ENCODE data around the gene CNTNAP2. TPM values are rescaled to one million over a fixed set of nuclear protein-coding genes. Genes with fewer than 3 reads are reported as not detected.

CNTNAP2 gene
- total RNA-seq, 1 donor: 7.6 TPM

- Histone ChIP-seq H3K4me1 (ENCODE audit: insufficient read depth, low read length) (no peaks in the 10 kb centered on the region), H3K27me3 (ENCODE audit: insufficient read depth, low read length) (no peaks in the 10 kb centered on the region), H3K36me3 (ENCODE audit: insufficient read depth, low read length) (no peaks in the 10 kb centered on the region), H4K20me1 (ENCODE audit: insufficient read depth, low read length) (no peaks in the 10 kb centered on the region), H3K27ac (ENCODE audit: low read depth, low read length) (no peak overlapping the region), H3K79me2 (ENCODE audit: insufficient read depth, low read length) (no peaks in the 10 kb centered on the region), H3K4me2 (ENCODE audit: insufficient read depth, low read length) (no peak overlapping the region), H2AFZ (ENCODE audit: low read length) (no peak overlapping the region), H3K9me3 (ENCODE audit: low read depth, low read length) (no peaks in the 10 kb centered on the region), H3K4me3 (ENCODE audit: insufficient read depth, low read length) (no peak overlapping the region)
- TF ChIP-seq CTCF (IDR thresholded peaks at IDR 0.05; ENCODE audit: extremely low read depth, low read depth, low read length): no peak
- no peak for DNase-seq (ENCODE audit: insufficient read length, low spot score, missing footprints)
Observed at GRCh38 chr7:146772601-146773000, 656.0 kb downstream of the CNTNAP2 start.

GRCh38 chr7:146773506-146773905 is 656.9 kb downstream of the CNTNAP2 start:
- Histone ChIP-seq H3K9me3 (ENCODE audit: low read depth, low read length) (no peaks in the 10 kb centered on the region), H3K4me2 (ENCODE audit: insufficient read depth, low read length) (no peak overlapping the region), H3K27me3 (ENCODE audit: insufficient read depth, low read length) (no peaks in the 10 kb centered on the region), H3K4me1 (ENCODE audit: insufficient read depth, low read length) (no peaks in the 10 kb centered on the region), H2AFZ (ENCODE audit: low read length) (no peak overlapping the region), H4K20me1 (ENCODE audit: insufficient read depth, low read length) (no peaks in the 10 kb centered on the region), H3K79me2 (ENCODE audit: insufficient read depth, low read length) (no peaks in the 10 kb centered on the region), H3K36me3 (ENCODE audit: insufficient read depth, low read length) (no peaks in the 10 kb centered on the region), H3K27ac (ENCODE audit: low read depth, low read length) (no peak overlapping the region), H3K4me3 (ENCODE audit: insufficient read depth, low read length) (no peak overlapping the region)
- DNase-seq (ENCODE audit: insufficient read length, low spot score, missing footprints): no peak
- no peak for TF ChIP-seq CTCF (IDR thresholded peaks at IDR 0.05; ENCODE audit: extremely low read depth, low read depth, low read length)

- TF ChIP-seq CTCF (IDR thresholded peaks at IDR 0.05; ENCODE audit: extremely low read depth, low read depth, low read length): no peak
- Histone ChIP-seq H3K27ac (ENCODE audit: low read depth, low read length) (no peak overlapping the region), H3K9me3 (ENCODE audit: low read depth, low read length) (no peaks in the 10 kb centered on the region), H3K4me3 (ENCODE audit: insufficient read depth, low read length) (no peak overlapping the region), H3K79me2 (ENCODE audit: insufficient read depth, low read length) (no peaks in the 10 kb centered on the region), H2AFZ (ENCODE audit: low read length) (no peak overlapping the region), H4K20me1 (ENCODE audit: insufficient read depth, low read length) (no peaks in the 10 kb centered on the region), H3K27me3 (ENCODE audit: insufficient read depth, low read length) (no peaks in the 10 kb centered on the region), H3K4me2 (ENCODE audit: insufficient read depth, low read length) (no peak overlapping the region), H3K4me1 (ENCODE audit: insufficient read depth, low read length) (no peaks in the 10 kb centered on the region), H3K36me3 (ENCODE audit: insufficient read depth, low read length) (no peaks in the 10 kb centered on the region)
- no peak for DNase-seq (ENCODE audit: insufficient read length, low spot score, missing footprints)
Observed at GRCh38 chr7:146781352-146782116, 664.9 kb downstream of the CNTNAP2 start.

- H2AFZ ChIP-seq (ENCODE audit: low read length): no peak overlapping the region
- no peaks in the 10 kb centered on the region for H3K79me2 ChIP-seq (ENCODE audit: insufficient read depth, low read length)
- H3K4me3 ChIP-seq (ENCODE audit: insufficient read depth, low read length): no peak overlapping the region
- no peaks in the 10 kb centered on the region for H3K36me3 ChIP-seq (ENCODE audit: insufficient read depth, low read length)
- H3K4me1 ChIP-seq (ENCODE audit: insufficient read depth, low read length): no peaks in the 10 kb centered on the region
- no peak overlapping the region for H3K27ac ChIP-seq (ENCODE audit: low read depth, low read length)
- H3K9me3 ChIP-seq (ENCODE audit: low read depth, low read length): no peaks in the 10 kb centered on the region
- DNase-seq (ENCODE audit: insufficient read length, low spot score, missing footprints): no peak
- H4K20me1 ChIP-seq (ENCODE audit: insufficient read depth, low read length): no peaks in the 10 kb centered on the region
- no peak overlapping the region for H3K4me2 ChIP-seq (ENCODE audit: insufficient read depth, low read length)
- H3K27me3 ChIP-seq (ENCODE audit: insufficient read depth, low read length): no peaks in the 10 kb centered on the region
- TF ChIP-seq CTCF (IDR thresholded peaks at IDR 0.05; ENCODE audit: extremely low read depth, low read depth, low read length): no peak
Observed at GRCh38 chr7:146787266-146787665, 670.7 kb downstream of the CNTNAP2 start.
